HAP-1 (cell line): ENCODE measurements around the gene TRMT1L.

Source experiments
- DNase-seq, 2 experiments: peaks; one replicate each; pipeline ENCODE4 v3.0.0-alpha.2; 2016 to 2020; ENCODE audit warnings: low spot score in 2 of 2
- H3K27me3 ChIP-seq: fragments of 250-450 bp; sonication (Bioruptor Pico); 2 replicates; pipeline ENCODE4 v1.5.1; 2020; ENCODE audit warnings: low read depth, mild to moderate bottlenecking, moderate library complexity
- H3K36me3 ChIP-seq: fragments of 250-450 bp; sonication (Bioruptor Pico); replicated peaks from 2 replicates; pipeline ENCODE4 v1.5.1; 2020; ENCODE audit warnings: mild to moderate bottlenecking
- H3K4me1 ChIP-seq: fragments of 250-450 bp; sonication (Bioruptor Pico); 2 replicates; pipeline ENCODE4 v1.5.1; 2020; ENCODE audit warnings: mild to moderate bottlenecking
- H3K4me3 ChIP-seq: fragments of 250-450 bp; sonication (Bioruptor Pico); 2 replicates; pipeline ENCODE4 v1.5.1; 2020; ENCODE audit warnings: mild to moderate bottlenecking, moderate library complexity
- H3K9me3 ChIP-seq: fragments of 250-450 bp; sonication (Bioruptor Pico); 2 replicates; pipeline ENCODE4 v1.5.1; 2020; ENCODE audit warnings: mild to moderate bottlenecking, moderate library complexity
- in situ Hi-C: fragments of 300-500 bp; cut with MboI; formaldehyde crosslinking; loops from 3 replicates; pipeline ENCODE4 v1.14.3; 2020; ENCODE audit warnings: low sequenced_read_pairs, inconsistent platforms, mixed read lengths

The TRMT1L gene

DNA sequence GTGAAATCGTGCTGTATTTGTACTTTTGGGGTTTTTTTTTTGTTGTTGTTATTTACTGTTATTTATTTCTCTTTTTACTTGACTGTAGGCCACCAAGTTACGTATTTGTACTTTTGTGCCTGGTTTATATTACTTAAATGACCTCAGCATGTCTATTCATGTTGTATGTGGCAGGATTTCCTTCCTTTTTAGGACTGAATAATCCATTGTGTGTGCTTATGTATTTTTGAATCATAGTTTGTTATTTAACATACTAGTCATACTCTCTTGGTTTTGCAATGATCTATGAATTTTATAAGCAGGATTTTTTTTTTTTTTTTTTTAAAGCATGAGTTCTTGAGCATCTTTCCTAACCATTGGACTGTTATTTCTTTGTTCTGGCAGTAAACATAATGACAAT, 60.2 kb downstream of the TRMT1L start:
- no peak overlapping the region for H3K4me3 ChIP-seq
- no peaks in the 10 kb centered on the region for H3K27me3 ChIP-seq
- DNase-seq: no peak
- H3K9me3 ChIP-seq: no peaks in the 10 kb centered on the region
- peaks cover 28% of the 10 kb centered on the region for H3K36me3 ChIP-seq
- H3K4me1 ChIP-seq: no peaks in the 10 kb centered on the region
- in situ Hi-C loops: no loop called here

DNA sequence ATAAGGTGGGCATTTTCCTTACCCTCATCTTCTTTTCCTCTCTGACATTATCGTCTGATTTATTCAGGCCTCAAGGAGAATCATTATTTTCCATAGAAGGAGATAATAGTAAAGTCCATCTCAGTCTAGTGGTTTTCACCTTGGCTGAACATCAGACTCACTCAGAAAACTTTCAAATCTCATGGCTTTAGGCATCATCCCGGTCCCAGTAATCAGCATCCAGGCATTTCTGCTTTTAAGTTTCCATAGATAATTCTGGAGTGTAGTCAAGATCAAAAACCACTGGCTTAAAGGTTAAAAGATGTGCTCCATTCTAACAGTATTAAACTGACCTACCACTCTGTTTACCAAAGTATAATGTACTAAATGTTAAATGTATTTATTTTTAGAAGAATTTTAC, 62.0 kb downstream of the TRMT1L start:
- no peak for DNase-seq
- Histone ChIP-seq H3K4me1 (no peaks in the 10 kb centered on the region), H3K27me3 (no peaks in the 10 kb centered on the region), H3K36me3 (peaks cover 28% of the 10 kb centered on the region), H3K4me3 (no peak overlapping the region), H3K9me3 (no peaks in the 10 kb centered on the region)
- in situ Hi-C loops: no loop called here

DNA sequence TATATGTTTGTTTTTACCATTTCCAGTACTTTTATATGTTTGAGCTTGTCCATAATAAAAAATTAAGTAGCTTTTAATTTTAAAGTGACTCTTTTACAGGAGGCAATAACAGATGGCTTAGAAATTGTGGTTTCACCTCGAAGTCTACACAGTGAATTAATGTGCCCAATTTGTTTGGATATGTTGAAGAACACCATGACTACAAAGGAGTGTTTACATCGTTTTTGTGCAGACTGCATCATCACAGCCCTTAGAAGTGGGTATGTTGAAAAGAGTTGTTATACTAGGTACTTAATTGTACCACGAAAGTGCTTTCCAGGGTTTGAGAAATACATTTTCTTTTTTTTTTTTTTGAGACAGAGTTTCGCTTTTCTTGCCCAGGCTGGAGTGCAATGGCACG, 65.3 kb downstream of the TRMT1L start:
- Histone ChIP-seq H3K36me3 (peaks cover 34% of the 10 kb centered on the region), H3K9me3 (no peaks in the 10 kb centered on the region), H3K4me1 (no peaks in the 10 kb centered on the region; the same call in 1 of the 2 replicates), H3K4me3 (no peak overlapping the region), H3K27me3 (no peaks in the 10 kb centered on the region)
- no peak for DNase-seq
- in situ Hi-C loops: no loop called here

DNA sequence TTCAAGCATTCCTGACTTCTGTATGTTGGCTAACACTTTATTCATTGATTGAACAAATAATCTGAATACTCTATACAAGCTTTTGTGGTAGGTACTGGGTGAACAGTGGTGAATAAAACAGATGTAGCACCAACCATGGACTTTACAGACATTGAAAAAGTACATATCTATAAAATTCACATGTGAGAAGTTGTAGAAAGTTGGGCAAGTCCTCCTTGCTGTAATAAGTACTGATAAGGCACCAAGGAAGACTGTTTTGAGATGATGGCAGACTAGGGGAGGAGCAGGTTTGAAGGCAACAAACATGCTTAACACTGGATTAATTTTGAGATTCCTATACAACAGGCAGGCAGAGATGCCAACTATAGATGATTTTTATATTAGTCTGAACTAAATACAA, 69.0 kb downstream of the TRMT1L start:
- no peaks in the 10 kb centered on the region for H3K9me3 ChIP-seq
- DNase-seq: no peak
- no peaks in the 10 kb centered on the region for H3K27me3 ChIP-seq
- peaks cover 7% of the 10 kb centered on the region for H3K36me3 ChIP-seq
- no peak overlapping the region for H3K4me3 ChIP-seq
- in situ Hi-C loops: no loop called here
- no peaks in the 10 kb centered on the region; the same call in 1 of the 2 replicates for H3K4me1 ChIP-seq

DNA sequence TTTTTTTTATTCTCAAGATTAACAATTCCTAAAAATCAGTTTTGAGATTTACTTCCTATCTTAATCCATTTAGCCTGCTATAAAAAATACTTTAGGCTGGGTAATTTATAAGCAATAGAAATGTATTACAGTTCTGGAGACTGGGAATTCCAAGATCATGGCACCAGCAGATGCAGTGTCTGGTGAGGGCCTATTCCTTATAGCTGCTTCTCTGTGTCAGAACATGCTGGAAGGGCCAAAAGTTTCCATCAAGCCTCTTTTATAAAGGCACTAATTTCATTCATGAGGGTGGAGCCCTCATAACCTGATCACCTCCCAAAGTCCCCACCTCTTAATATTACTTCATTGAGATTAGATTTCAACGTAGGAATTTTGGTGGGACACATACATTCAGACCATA, 69.7 kb downstream of the TRMT1L start:
- Histone ChIP-seq H3K4me1 (no peaks in the 10 kb centered on the region; the same call in 1 of the 2 replicates), H3K4me3 (no peak overlapping the region), H3K9me3 (no peaks in the 10 kb centered on the region), H3K27me3 (no peaks in the 10 kb centered on the region), H3K36me3 (peaks cover 6% of the 10 kb centered on the region; the same call in 1 of the 2 replicates)
- in situ Hi-C loops: no loop called here
- no peak for DNase-seq

DNA sequence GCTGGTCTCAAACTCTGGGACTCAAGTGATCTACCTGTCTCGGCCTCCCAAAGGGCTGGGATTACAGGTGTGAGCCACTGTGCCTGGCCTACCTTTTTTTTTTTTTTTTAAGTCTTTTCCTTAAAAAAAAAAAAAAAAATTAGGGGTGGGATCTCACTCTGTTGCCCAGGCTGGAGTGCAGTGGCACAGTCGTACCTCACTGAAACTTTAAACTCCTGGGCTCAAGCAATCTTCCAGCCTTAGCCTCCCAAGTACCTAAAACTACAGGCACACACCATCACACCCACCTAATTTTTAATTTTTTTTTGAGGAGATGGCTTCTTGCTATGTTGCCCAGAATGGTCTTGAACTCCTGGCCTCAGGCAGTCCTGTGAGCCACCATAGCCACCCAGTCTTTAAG, 72.9 kb downstream of the TRMT1L start:
- in situ Hi-C loops: no loop called here
- no peaks in the 10 kb centered on the region for H3K9me3 ChIP-seq
- H3K27me3 ChIP-seq: no peaks in the 10 kb centered on the region
- H3K4me3 ChIP-seq: no peak overlapping the region
- H3K4me1 ChIP-seq: no peaks in the 10 kb centered on the region; the same call in 1 of the 2 replicates
- no peak for DNase-seq
- H3K36me3 ChIP-seq: peaks cover 3% of the 10 kb centered on the region; the same call in 1 of the 2 replicates

DNA sequence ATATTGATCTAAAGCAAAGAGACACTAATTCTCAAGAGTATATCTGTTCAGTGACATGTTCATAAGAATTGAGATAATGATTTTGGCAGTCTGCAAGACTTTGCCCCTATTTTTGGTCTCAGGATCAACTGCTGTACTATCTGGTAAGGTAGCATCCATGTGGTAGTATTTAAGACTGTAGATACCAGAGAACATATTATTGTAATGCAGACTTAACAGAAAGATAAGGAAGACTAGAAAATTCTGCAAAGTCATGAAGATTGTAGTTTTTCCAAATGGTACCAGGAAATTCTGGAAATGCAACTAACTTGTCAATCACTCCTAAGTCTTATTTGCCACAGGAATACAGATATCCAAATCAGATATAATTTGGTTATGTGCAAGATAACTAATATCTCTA, 76.3 kb downstream of the TRMT1L start:
- no peak for DNase-seq
- no peaks in the 10 kb centered on the region for H3K36me3 ChIP-seq
- in situ Hi-C loops: no loop called here
- H3K9me3 ChIP-seq: no peaks in the 10 kb centered on the region
- no peaks in the 10 kb centered on the region for H3K27me3 ChIP-seq
- peaks cover 6% of the 10 kb centered on the region; the same call in 1 of the 2 replicates for H3K4me1 ChIP-seq
- no peak overlapping the region for H3K4me3 ChIP-seq

DNA sequence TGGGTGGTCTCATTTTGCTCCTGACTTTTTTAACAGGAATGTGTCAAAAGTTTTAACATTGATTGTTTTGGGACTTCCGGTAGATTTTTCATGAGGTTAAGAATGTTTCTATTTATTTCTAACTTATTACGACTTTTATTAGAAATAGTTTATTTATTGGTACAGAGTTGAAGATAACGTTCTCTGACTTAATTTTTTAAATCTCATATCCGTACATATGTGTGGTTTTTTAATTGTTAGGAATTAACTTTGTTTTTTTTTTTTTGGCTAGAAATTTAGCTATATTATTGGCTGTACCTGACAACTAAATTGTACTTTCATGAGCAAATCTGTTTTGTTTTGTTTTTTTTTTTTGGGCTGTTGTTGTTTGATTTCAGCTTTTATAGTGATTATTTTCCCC, 79.4 kb downstream of the TRMT1L start:
- in situ Hi-C loops: no loop called here
- peaks cover 11% of the 10 kb centered on the region for H3K4me1 ChIP-seq
- no peaks in the 10 kb centered on the region for H3K9me3 ChIP-seq
- DNase-seq: no peak
- H3K4me3 ChIP-seq: no peak overlapping the region
- no peaks in the 10 kb centered on the region for H3K36me3 ChIP-seq
- no peaks in the 10 kb centered on the region for H3K27me3 ChIP-seq

DNA sequence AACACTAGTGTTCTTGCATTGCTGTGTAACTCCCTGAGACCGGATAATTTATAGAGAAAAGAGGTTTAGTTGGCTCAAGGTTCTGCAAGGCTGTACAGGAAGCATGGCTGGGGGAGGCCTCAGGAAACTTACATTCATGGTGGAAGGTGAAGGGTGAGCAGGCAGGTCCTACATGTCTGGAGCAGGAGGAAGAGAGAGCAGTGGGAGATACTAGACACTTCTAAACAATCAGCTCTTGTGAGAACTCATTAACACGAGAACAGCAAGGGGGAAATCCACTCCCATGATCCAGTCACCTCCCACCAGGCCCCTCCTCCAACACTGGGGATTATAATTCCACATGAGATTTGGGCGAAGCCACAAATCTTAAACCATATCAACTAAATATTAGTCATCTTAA, 81.3 kb downstream of the TRMT1L start:
- no peak overlapping the region for H3K4me3 ChIP-seq
- in situ Hi-C loops: no loop called here
- no peaks in the 10 kb centered on the region for H3K36me3 ChIP-seq
- DNase-seq: peak in 1 of 2 experiments; percentile 7
- no peaks in the 10 kb centered on the region for H3K27me3 ChIP-seq
- H3K9me3 ChIP-seq: no peaks in the 10 kb centered on the region
- H3K4me1 ChIP-seq: peaks cover 16% of the 10 kb centered on the region

DNA sequence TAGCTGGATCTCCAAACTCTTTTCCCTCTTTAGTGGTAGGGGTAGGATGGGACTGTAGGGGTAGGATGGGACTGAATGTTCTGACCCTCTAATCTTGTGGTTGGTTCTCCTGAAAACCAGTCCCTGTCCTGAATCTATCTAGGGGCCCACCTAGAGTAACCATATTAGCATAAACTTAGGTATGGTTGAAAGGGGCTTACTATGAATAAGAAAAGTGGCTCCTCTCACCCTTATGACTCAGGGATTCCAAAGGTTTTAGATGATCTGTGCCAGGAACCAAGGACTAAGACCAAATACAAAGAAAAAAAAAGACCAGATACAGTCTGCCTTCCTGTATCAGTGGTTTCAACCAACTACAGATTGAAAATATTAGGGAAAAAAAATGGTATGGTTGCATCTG, 82.4 kb downstream of the TRMT1L start:
- no peak for DNase-seq
- Histone ChIP-seq H3K36me3 (no peaks in the 10 kb centered on the region), H3K4me3 (no peak overlapping the region), H3K27me3 (no peaks in the 10 kb centered on the region), H3K4me1 (peaks cover 27% of the 10 kb centered on the region), H3K9me3 (no peaks in the 10 kb centered on the region)
- in situ Hi-C loops: no loop called here

DNA sequence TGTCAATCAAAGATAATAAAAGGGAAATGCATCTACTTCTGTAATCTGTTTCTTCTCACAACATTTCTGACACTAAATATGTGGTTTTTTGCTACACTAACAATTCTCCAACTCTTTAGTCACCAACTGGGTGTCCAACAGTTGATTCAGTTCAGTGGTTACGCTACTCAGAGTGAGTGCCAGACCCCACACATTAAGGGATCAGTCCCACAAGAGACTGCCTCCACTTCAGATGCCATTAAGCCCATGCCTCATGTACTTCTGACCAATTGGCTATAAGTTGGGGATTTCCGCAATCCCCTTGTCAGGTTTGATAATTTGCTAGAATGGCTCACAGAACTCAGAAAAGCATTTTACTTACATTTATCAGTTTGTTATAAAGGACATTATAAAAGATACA, 83.0 kb downstream of the TRMT1L start:
- Histone ChIP-seq H3K27me3 (no peaks in the 10 kb centered on the region), H3K4me1 (peaks cover 27% of the 10 kb centered on the region), H3K9me3 (no peaks in the 10 kb centered on the region), H3K36me3 (no peaks in the 10 kb centered on the region), H3K4me3 (no peak overlapping the region)
- DNase-seq: no peak
- in situ Hi-C loops: no loop called here

DNA sequence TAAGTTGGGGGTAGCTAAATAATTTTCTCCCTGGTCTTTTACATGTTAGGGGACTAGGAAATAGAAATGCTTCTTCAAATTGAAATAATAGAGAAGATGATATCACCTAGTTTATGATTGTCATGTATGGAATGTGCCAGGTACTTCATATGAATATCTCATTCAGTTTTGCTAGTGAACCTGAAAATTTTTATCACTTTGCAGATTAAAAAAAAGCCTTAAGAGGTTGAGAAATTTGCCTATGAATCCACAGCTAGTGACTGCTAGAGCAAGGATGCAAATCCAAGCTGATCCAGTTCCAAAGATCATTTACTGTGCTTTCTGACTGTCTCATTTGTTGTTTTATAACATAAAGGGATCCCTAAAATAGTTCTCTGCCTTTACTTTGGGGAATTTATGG, 86.7 kb downstream of the TRMT1L start:
- Histone ChIP-seq H3K4me3 (no peak overlapping the region), H3K36me3 (no peaks in the 10 kb centered on the region), H3K27me3 (no peaks in the 10 kb centered on the region), H3K4me1 (peaks cover 25% of the 10 kb centered on the region), H3K9me3 (no peaks in the 10 kb centered on the region)
- in situ Hi-C loops: no loop called here
- DNase-seq: peak in 1 of 2 experiments; percentile 41

DNA sequence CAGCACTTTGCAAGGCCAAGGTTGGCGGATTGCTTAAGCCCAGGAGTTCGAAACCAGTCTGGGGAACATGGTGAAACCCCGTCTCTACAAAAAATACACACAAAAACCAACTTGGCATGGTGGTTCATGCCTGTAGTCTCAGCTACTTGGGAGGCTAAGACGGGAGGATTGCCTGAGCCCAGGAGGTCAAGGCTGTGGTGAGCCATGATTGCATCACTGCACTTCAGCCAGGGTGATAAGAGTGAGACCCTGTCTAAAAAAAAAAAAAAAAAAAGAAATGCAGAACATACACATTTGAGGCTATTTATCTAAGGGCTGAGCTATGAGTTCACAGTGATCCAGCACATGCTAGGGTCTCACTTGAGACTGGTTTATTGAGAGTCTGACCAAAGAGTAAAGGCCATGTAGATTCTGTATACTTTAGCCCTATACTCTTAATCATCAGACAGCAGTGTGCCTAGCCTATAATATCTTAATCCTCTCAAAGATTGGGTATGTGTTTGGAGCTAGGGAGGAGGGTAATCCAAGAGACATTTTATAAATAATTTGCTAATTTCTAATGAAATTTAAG, 87.5 kb downstream of the TRMT1L start:
- DNase-seq: no peak
- in situ Hi-C loops: no loop called here
- Histone ChIP-seq H3K36me3 (no peaks in the 10 kb centered on the region), H3K4me3 (no peak overlapping the region), H3K27me3 (no peaks in the 10 kb centered on the region), H3K4me1 (peaks cover 21% of the 10 kb centered on the region), H3K9me3 (no peaks in the 10 kb centered on the region)

DNA sequence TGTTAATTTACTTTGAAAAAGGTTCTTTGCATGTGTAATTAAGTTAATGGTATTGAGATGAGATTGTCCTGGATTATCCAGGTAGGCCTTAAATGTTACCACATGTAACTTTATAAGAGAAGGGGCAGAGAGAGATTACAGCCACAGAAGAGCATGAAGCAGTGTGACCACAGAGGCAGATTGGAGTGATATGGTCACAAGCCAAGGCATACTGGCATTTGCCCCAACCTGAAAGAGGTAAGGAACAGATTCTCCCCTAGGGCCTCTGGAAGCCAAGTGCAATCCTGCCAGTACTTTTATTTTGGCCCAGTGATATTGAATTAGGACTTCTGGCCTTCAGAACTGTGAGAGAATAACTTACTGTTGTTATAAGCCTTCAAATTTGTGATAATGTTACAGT, 88.4 kb downstream of the TRMT1L start:
- in situ Hi-C loops: no loop called here
- DNase-seq: no peak
- Histone ChIP-seq H3K36me3 (no peaks in the 10 kb centered on the region), H3K27me3 (no peaks in the 10 kb centered on the region), H3K9me3 (no peaks in the 10 kb centered on the region), H3K4me1 (peaks cover 21% of the 10 kb centered on the region), H3K4me3 (no peak overlapping the region)
